ENCODE measurements around the gene VEZT.
"Not testable (repeated sequence)": the region's sequence is repeated elsewhere in the genome, so short reads cannot be mapped to it uniquely, and the experiment has no call there.

Gene VEZT, protein sequence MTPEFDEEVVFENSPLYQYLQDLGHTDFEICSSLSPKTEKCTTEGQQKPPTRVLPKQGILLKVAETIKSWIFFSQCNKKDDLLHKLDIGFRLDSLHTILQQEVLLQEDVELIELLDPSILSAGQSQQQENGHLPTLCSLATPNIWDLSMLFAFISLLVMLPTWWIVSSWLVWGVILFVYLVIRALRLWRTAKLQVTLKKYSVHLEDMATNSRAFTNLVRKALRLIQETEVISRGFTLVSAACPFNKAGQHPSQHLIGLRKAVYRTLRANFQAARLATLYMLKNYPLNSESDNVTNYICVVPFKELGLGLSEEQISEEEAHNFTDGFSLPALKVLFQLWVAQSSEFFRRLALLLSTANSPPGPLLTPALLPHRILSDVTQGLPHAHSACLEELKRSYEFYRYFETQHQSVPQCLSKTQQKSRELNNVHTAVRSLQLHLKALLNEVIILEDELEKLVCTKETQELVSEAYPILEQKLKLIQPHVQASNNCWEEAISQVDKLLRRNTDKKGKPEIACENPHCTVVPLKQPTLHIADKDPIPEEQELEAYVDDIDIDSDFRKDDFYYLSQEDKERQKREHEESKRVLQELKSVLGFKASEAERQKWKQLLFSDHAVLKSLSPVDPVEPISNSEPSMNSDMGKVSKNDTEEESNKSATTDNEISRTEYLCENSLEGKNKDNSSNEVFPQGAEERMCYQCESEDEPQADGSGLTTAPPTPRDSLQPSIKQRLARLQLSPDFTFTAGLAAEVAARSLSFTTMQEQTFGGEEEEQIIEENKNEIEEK

DNA sequence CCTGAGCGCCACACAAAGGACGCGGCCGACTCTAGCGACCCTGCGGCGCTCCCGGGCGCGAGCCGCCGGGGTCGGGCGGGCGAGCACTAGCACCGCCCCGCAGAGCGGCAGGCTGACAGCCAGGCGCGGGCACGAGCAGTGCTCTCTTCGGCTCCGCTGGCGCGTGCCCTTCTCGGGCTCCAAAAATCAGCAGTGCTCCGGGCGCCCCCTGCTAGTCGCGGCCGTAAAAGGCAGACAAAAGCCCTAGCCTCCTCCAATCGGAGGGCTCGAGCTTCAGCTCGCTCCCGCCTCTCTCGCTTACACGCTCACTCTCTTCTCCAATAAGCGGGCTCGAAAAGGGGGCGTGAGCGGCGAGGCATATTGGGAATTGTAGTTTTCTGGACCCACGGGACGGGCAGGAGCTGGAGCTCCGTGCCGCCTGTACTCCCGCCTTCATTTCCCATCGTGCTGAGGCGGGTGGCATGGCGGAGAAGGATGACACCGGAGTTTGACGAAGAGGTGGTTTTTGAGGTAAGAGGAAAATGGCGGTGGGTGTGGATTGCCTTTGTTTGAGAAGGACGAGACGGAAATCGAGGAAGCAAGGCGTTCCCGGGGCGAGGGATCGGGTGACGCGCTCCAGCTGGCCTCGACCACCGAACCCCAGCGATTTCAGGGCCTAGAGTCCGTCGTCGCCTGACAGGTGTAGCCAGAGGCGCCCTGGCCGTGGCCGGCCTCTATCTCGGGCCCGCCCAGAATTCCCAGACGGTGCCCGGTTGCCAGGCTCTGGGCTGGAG, at the start of gene VEZT, which contains the start of gene FGD6:
VEZT (plus strand) TSS at position 431 of the 773 bp plus-strand sequence; CDS start at position 475, 44 bp downstream.
FGD6 (minus strand) TSS at position 91 of the 773 bp plus-strand sequence. CDS start 227 bp downstream, outside the sequence.
- peak; percentile 100 for DNase-seq

DNA sequence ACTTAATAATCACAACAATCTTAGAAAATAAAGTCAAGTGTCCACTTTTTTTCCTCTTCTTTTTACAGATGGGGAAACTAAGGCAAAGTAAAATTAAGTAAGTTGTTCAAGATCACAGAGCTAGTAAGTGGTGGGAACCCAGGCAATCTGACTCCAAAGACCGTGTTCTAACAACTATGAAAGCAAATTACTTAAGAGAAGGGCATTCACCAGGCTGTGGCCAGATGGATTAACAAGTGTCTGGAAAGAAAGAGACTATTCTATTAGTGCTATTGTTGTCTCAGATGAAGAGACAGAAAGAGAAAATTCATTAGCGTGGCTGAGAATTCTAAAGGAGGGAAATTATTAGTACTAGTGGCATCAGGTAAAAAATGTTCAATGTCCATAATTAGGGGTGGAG, 48.9 kb upstream of the VEZT start:
- DNase-seq, result no peak

GRCh38 chr12:95169368-95169767, 48.2 kb upstream of the VEZT start:
- peak; percentile 67 for DNase-seq

DNA sequence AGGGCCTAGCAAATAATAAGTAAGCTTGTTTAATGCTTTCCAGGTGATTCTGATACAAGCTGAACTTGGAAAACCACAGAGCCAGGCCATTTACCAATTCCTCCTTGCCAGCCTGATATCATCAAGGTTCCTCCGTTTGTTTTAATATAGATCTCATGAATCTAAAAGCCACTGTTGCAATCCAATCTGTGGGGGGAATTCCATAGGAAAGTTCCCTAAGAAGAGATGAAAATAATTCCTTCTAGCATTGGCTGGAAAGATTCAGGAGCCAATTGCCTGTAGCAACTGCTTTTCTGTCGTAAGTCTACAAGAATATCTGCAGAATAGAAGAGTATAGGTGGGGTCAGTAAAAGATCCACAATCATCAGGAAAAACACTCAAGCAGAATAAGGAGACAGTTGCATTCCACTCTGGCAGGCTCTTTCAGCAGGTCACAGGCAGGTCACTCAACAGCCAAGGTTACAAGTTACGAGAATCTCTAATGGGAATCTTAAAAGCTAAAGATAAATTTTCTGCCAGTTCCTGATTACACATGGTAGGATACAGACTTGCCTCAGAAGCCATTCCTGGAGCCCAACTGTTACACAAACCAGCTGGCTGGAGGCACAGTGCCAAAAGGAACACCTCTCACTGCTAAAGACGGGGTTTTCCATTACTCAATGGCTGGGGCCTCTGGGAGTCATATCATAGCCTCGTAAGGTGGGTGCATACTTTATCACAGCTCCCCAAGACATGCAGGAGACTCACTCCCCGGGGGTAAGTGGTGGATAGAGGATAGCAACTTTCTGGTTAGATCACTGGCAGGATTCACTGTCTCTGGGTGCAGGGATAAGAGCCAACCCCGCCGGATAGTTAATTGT, 44.0 kb upstream of the VEZT start:
- DNase-seq, result peak; percentile 53

GRCh38 chr12:95177201-95177768, 40.3 kb upstream of the VEZT start:
- DNase-seq, result no peak

GRCh38 chr12:95178136-95178535, 39.5 kb upstream of the VEZT start:
- no peak for DNase-seq

DNA sequence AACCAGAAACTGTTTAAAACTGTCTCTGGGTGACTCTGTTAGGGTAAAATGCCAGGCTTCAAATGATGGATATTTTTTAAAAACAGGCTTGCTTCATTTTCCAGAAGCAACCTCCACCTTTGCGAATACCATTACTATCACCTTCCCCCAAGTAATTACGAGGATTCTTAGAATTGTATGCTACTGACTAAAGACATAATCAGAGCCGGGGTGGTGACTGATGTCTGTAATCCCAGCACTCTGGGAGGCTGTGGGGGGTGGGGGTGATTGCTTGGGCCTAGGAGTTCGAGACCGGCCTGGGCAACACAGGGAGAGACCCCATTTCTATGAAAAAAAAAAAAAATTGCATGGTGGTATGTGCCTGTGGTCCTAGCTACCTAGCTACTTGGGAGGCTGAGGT, 38.6 kb upstream of the VEZT start:
- DNase-seq, result no peak

GRCh38 chr12:95181103-95181502, 36.5 kb upstream of the VEZT start:
- no peak for DNase-seq

DNA sequence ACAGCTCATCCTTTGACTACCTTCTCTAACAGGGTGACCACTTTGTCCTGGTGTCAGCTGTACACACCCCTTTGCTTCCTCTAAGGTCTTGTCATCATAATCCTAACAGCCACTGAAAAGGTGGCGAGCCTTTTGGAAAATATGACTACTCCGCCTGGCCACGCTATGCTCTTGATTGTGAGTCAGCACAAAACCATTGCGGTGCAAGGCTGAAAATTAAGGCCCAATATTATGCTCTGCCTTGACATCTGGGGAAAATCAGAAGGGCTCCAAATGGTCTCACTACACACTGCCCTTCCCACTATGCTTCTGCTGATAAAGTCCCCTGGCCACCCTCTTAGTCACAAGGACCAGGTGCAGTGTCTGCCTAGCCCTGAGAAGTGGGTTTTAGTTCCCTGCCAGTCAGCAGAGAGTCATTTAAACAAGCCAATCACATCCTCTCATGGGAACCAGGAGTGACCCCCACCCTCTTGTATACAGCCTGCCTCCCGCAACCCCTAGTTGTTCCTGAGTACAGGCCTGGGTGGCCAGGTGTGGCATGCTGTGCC, 34.7 kb upstream of the VEZT start:
- DNase-seq, result peak; percentile 34

- no peak for DNase-seq
These were observed 33.5 kb upstream of the VEZT start for GRCh38 chr12:95184121-95184520.

DNA sequence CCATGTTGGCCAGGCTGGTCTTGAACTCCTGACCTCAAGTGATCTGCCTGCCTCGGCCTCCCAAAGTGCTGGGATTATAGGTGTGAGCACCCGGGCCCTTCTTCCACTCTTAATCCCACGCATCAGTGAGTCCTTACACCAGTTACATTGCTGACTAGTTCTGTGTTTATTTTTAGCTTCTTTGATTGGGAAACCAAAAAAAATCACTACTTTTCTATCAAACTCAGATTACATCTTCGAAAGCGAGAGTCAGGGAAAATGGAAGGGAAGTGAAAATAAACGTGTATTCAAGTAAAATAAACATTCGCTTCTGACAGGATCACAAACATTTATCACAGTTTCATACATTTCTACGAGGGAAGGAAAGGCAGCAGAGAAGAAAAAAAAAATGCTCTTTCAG, 32.5 kb upstream of the VEZT start:
- no peak for DNase-seq

- DNase-seq, result no peak
These were observed 31.8 kb upstream of the VEZT start for GRCh38 chr12:95185854-95186253.

DNA sequence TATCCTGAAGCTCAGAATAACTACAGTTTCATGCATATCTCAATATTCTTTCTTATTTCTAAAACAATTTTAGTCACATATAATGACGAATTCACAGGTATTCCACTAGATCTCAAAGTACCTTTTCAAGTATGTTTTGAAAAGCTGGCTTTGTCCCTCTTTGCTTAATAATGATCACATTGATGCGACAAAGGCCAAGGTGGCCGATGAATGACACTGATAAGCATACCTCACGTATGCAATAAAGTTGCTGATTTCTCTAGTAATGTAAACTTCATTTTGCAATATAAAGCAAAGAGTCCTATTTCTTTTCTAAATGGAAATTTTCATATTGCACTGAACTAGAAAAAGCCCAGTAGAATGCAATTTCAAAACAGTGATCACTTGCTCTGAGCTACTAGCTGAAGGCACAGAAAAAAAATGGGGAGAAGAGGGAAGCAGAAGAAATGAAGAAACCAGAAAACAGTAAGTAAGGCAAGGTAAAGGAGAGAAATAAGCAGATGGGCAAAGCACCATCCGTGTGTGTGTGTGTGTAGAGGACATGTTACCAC, 29.7 kb upstream of the VEZT start:
- no peak for DNase-seq

- no peak for DNase-seq
These were observed 26.4 kb upstream of the VEZT start for GRCh38 chr12:95191060-95191696.

DNA sequence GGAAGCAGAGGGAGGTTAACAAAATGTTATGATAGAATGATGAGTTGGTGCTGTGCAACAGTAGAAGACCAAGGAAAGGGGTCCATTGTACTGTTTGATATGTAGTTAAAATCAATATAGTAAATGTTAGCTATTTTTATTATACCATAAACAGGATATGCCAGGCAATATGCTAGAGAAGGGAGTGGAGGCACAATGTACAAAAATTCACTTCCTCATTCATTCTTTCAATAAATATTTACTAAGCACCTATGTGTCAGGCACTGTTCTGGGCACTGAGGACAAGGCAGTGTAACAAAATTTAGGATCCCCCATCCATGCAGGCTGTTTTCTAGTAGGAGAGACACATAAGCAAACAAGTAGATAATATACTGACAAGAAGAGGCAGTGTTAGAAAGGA, 25.3 kb upstream of the VEZT start:
- DNase-seq, result no peak

GRCh38 chr12:95193139-95193538, 24.5 kb upstream of the VEZT start:
- DNase-seq, result no peak

DNA sequence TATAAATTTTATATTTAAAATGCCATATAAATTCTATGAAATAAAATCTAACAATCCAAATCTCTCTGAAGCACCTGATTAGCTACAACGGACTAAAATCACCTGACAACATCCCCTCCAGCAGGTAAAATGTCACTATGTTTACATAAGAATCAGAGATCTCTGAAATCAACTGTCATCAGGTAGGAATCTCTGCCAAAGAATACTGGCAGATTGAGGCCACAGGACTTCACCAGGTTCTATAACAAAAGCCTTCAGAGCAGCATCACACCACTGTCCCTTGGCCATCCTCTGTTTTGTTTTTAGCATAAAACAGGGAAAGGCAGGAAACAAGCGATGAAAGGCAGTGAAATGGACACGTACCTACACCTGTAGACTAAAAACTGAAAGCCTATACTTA, 22.5 kb upstream of the VEZT start:
- no peak for DNase-seq

- DNase-seq, result not testable (repeated sequence)
These were observed 20.6 kb upstream of the VEZT start for GRCh38 chr12:95196875-95197569.

DNA sequence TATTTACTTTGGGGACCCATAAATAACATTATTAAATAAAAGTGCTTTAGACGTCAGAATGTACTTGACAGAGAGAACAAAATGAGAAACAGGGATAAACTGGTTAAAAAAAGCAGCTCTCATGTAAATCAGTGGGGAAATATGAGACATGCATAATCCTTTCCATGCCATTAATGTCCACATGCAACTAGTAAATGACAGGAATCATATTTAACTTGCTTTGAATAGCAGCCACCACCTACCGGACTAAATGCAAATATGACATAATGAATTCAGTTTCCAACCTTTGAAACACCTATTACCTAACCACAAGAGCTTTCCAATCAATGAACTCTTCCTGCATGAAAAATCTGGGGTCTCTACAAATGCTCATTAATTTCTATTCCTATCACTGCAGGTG, 20.0 kb upstream of the VEZT start:
- DNase-seq, result no peak

- no peak for DNase-seq
These were observed 18.7 kb upstream of the VEZT start for GRCh38 chr12:95198914-95199313.
